GM18861 (cell line): ENCODE measurements around the gene NMT2.
A peak's percentile ranks its signal among the peaks of the same experiment; 100 is the strongest.

Source experiments
- ATAC-seq: cut with Tn5 transposase; IDR thresholded peaks from one replicate; pipeline ENCODE4 v1.9.1; 2021; ENCODE audit not compliant: unreplicated experiment

The NMT2 gene

GRCh38 chr10:15182540-15183207, 14.2 kb upstream of the NMT2 start:
- ATAC-seq = no peak

- ATAC-seq = no peak
Measured at GRCh38 chr10:15181576-15182156, 13.2 kb upstream of the NMT2 start.

DNA sequence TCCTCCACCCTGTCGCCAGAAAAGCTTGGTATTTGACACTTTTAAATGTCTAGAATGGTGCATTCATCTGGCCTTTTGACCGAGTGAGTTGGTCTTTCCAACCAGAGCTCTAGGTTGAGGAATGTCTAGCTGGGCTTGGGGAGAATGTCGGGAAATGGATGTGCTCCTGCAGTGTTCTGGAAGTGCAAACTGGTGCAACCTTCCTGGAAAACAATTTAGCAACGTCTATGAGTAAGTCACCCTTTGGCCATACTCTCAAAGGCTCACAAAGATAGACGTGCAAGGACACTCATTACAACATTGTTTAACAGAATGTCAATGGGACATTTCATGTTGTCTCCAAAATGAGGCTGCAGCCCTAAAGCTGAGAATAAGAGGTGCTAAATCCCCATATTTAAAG, 12.2 kb upstream of the NMT2 start:
- no peak for ATAC-seq

DNA sequence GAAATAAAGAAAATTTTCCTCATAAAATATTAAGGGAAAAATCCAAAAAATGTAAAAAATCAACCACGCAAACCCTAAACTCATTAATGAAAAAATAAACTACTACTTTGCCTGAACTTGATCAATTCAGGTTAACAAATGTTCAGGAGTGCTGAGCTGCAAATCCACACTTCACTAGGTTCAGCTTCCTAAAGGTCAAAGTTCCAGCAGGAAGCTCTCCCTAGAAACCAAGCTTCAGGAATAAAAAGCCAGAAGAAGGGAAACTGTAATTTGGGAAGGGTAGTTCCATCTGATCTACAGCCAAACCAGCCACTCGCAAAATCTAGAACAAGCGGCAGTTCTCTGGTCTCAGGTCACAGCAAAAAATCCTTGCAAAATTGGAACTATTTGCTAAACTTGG, 7.8 kb upstream of the NMT2 start:
- no peak for ATAC-seq

DNA sequence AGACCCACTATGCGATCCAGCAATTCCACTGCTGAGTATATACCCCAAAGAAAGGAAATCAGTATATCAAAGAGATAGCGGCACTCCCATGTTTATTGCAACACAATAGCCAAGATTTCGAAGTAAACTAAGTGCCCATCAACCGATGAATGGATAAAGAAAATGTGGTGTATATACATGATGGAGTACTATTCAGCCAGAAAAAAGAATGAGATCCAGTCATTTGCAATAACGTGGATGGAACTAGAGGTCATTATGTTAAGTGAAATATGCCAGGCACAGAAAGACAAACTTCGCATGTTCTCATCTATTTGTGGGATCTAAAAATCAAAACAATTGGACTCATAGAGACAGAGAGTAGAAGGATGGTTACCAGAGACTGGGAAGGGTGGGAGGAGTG, 7.1 kb upstream of the NMT2 start:
- no peak for ATAC-seq

- ATAC-seq = no peak
Measured at GRCh38 chr10:15172306-15172840, 3.9 kb upstream of the NMT2 start.

DNA sequence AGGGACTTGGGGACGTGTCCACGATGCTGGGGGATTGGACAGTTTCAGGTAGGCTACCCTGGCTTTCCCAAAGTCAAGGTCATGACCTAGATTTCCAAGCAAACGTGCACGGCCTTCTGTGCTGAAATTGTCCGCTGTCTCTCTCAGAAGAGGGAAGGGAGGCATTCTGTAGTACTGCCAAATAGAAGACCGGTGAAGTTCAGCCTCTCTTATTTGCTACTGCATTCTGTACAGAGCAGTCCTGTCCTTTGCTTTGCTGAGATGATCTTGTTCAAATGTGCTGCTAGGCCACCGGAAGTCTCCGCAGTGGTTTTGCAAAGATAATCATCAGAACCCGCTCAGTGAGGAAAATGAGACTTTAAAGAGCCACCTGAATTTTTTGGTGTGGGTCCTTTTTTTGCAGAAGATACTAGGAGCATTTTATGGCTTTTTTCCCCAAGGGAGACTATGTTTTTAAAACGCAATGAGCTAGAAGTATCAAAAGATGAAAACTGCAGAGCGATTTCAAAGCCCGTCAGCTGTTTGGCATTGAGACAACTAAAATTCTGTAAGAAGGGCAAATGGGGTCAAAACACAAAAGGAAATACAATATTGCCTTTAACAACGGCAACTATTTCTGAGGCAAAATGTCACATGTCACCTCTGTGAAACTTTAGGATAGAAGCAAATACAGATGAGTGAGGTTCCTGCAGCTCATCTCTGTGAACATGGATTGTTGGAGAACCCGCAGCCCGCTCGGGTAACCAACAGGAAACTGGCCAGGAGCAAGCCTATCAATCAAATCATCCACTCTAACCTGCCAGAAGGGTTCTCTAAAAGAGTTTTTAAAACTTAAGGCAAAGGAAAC, 1.3 kb upstream of the NMT2 start:
- no peak for ATAC-seq

- ATAC-seq = no peak
Measured at GRCh38 chr10:15168786-15169554, 477 bp upstream of the NMT2 start.

DNA sequence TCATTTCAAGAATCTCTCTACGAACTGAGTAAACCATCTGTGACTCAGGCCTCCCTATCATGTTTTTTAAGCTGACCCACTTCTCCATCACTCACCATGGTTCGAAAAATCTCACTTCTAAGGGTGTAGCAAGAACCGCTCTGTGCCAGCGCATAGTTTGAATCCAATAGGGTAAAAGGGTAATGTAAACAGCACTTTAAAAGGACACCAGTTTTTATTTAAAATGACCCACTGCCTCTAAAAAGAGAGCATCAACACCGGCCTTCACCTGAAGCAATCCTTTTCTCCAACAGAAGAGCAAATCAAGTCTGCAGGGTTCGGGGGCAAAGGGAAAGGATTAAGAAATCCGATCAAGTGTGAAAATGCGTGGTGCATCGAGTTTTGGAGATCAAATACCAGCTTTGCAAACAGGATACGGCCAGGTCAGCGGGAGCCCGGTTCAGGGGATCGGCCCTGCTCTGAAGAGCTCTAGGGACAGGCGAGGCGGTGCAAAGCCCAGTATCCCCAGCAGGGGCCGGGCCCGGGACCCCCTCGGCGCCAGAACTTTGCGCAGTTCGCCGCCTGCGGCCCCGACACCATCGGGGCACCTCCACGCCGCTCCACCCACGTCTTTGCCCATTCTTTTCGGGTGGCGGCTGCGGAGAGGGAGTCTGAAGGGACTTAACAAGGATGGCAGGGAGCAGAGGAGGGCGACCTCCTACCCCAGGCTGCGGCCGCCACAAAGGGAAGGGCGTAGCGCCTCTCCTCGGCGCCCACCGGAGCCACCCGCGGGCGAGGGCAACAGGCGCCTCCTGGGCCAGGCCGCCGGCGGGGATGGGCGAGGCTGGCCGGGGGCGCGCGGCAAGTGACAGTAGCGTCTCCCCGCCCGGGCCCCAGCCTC, 842 bp downstream of the NMT2 start:
- peak; percentile 29 for ATAC-seq

DNA sequence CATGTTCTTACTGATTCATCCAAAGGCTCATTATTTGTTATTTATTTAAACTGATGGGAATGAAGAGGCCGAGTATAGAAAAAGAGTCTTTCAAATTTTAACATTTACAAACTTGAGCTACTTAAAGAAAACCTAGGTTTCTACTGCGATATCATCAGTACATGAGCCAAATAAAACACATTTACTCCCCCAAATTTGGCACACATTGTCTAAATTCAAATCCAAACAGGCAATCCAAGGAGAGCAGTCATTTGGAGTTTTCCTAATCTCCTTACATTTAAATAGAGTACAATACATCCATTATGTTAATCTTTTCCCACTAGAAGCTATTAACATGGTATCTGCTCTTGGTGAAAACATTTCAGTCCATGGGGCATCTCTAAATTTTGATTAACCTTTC, 2.2 kb downstream of the NMT2 start:
- no peak for ATAC-seq

DNA sequence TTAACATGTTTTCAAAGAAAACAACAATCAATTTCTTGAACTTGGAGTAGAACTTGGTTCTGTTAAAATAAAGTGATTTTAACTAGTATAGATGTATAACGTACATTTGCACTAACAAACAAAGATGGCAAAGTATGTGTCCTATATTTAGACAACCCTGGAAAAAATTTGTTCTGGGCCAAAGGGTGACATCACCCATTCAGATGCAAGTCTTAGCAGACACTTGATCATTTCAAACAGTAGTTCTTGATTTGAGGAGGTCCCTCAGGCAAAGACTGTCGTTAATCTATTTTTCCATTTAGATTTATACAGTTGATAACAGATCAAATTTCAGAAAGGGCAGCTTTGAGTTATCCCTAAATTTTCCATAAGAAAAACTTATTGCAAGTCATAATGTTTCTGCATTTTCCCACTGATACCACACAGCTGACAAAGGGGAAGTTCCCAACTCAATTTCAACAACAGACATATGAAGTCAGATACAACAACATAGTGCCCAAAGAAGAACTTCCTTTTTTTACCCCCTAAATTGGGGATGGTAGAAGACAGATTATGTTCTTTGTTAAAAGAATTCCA, 5.2 kb downstream of the NMT2 start:
- ATAC-seq = no peak

DNA sequence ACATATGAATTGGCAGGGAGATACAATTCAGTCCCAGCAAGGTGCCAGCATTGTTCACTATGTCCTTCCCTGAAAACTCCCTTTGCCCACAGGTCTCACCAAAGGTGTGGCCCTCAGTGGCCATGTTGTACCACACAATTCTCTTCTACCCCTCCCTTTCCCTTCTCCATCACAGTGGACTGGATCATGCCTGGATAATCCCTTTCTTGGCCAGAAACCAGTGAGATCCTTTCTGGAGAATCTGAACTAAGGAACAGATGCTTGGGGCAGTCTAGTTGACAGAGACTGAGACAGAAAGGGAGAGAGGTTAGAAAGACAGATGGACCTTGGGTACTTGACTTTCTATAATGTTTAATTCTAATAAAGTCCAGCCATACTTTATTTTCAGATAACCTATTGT, 9.5 kb downstream of the NMT2 start:
- ATAC-seq = no peak

- no peak for ATAC-seq
Measured at GRCh38 chr10:15158448-15158847, 10.0 kb downstream of the NMT2 start.

- no peak for ATAC-seq
Measured at GRCh38 chr10:15155978-15156656, 12.4 kb downstream of the NMT2 start.

DNA sequence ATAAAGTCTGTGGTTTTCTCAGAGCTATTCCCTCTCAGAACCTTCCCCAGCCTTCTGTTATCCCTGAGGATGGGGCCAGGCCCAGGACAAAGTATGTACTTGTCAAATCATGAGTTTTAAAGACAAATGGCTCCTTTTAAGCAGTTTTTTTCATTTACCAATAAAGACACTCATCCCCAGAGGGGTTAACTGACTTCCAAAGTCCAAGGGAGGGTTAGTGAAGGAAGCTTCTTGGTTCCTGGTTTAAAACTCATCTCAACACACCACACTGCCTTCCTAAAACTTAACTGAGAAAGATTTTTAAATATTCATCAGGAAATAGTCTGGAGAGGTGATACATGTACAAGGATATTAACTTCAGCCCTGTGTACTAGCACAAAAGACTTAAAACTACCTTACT, 15.9 kb downstream of the NMT2 start:
- ATAC-seq = no peak

- no peak for ATAC-seq
Measured at GRCh38 chr10:15150563-15150962, 17.9 kb downstream of the NMT2 start.

- no peak for ATAC-seq
Measured at GRCh38 chr10:15149042-15149771, 19.3 kb downstream of the NMT2 start.

DNA sequence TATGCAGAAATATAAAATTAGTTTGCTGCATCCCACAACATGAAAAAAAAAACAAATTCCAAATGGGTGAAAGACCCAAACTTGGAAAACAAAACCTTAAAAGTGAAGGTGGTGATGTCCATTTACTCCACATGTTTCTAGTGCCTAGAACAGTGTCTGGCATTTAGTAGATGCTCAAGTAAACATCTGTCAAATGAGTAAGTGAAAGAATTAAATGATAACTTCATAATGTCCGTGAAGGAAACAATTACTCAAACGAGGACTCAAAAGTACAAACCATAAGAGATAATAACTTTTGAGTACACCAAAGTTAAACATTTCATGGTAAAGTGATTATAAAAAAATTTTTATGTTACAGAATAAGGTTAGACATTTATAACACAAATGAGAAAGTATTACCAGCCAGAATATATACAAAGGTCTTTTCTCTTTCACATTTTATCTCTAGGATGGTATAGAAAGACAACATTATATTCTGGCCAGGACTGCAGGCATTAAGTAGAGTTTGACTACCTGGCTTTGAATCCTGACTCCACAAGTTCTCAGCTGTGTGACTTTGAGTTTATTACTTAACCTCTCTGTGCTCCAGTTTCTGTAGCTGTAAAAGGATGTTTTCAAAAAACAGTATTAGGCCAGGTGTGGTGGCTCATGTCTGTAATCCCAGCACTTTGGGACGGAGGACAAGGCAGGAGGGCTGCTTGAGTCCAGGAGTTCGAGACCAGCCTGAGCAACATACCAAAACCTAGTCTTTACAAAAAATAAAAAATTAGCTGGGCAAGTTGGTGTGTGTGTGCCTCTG, 20.7 kb downstream of the NMT2 start:
- ATAC-seq = no peak
